Stimulated activated CD8-positive, alpha-beta memory T cell treated with anti-CD3 and anti-CD28 coated beads, Interleukin-15, amount 100 ng/mL, for 24 hours (primary cell): ENCODE results near the gene CEP85.
"Not testable (repeated sequence)": the region's sequence is repeated elsewhere in the genome, so short reads cannot be mapped to it uniquely, and the experiment has no call there.

Experiments
- DNase-seq: peaks from one replicate; pipeline ENCODE4 v3.0.0-alpha.2; 2020; ENCODE audit warnings: low read depth

Gene CEP85

GRCh38 chr1:26290882-26291261 lies 56.9 kb downstream of the CEP85 start:
- DNase-seq: no peak

GRCh38 chr1:26291433-26291832 lies 57.4 kb downstream of the CEP85 start:
- no peak for DNase-seq

GRCh38 chr1:26291939-26292338 lies 57.9 kb downstream of the CEP85 start:
- DNase-seq: no peak

GRCh38 chr1:26292735-26293134 lies 58.7 kb downstream of the CEP85 start:
- not testable (repeated sequence) for DNase-seq

GRCh38 chr1:26293911-26294463 lies 60.0 kb downstream of the CEP85 start:
- no peak for DNase-seq

- no peak for DNase-seq
Observed at GRCh38 chr1:26295194-26296138, 61.5 kb downstream of the CEP85 start.

- DNase-seq: no peak
Observed at GRCh38 chr1:26296340-26297056, 62.5 kb downstream of the CEP85 start.

GRCh38 chr1:26297057-26297790 lies 63.2 kb downstream of the CEP85 start:
- no peak for DNase-seq

- DNase-seq: no peak
Observed at GRCh38 chr1:26297791-26298124, 63.8 kb downstream of the CEP85 start.

- DNase-seq: no peak
Observed at GRCh38 chr1:26300578-26301275, 66.7 kb downstream of the CEP85 start.

GRCh38 chr1:26302733-26303405 lies 68.9 kb downstream of the CEP85 start:
- no peak for DNase-seq

- DNase-seq: no peak
Observed at GRCh38 chr1:26305667-26306289, 71.8 kb downstream of the CEP85 start.

GRCh38 chr1:26306290-26307229 lies 72.6 kb downstream of the CEP85 start, which contains the start of gene UBXN11:
UBXN11 (minus strand) TSS chr1:26306636; CDS start chr1:26302883, 3,753 bp downstream.
- peak; percentile 64 for DNase-seq

GRCh38 chr1:26307363-26307781 lies 73.4 kb downstream of the CEP85 start:
- no peak for DNase-seq

GRCh38 chr1:26307966-26308899 lies 74.2 kb downstream of the CEP85 start:
- DNase-seq: not testable (repeated sequence)

- DNase-seq: no peak
Observed at GRCh38 chr1:26314501-26314900, 80.5 kb downstream of the CEP85 start.

- no peak for DNase-seq
Observed at GRCh38 chr1:26315874-26316850, 82.2 kb downstream of the CEP85 start.
